ENCODE data around the gene DLG1.
A peak's percentile ranks its signal among the peaks of the same experiment; 100 is the strongest.

DLG1 gene

GRCh38 chr3:197312431-197312830, 14.0 kb upstream of the DLG1 start:
- no peak for DNase-seq

GRCh38 chr3:197311591-197311990, 13.2 kb upstream of the DLG1 start:
- no peak for DNase-seq

GRCh38 chr3:197309528-197310361, 11.3 kb upstream of the DLG1 start:
- peak; percentile 79 for DNase-seq

GRCh38 chr3:197308591-197308990, 10.2 kb upstream of the DLG1 start:
- DNase-seq: no peak

GRCh38 chr3:197306374-197307086, 8.1 kb upstream of the DLG1 start:
- no peak for DNase-seq

GRCh38 chr3:197305854-197306253, 7.4 kb upstream of the DLG1 start:
- DNase-seq: no peak

GRCh38 chr3:197303452-197303851, 5.0 kb upstream of the DLG1 start:
- DNase-seq: no peak

- peak; percentile 85 for DNase-seq
Observed at GRCh38 chr3:197302696-197303341, 4.4 kb upstream of the DLG1 start.

GRCh38 chr3:197302033-197302432, 3.6 kb upstream of the DLG1 start:
- DNase-seq: no peak

GRCh38 chr3:197300361-197300760, 1.9 kb upstream of the DLG1 start:
- no peak for DNase-seq

GRCh38 chr3:197298945-197299854, 788 bp upstream of the DLG1 start:
- no peak for DNase-seq

- peak; percentile 63 for DNase-seq
Observed at GRCh38 chr3:197297476-197298340, 704 bp downstream of the DLG1 start.

GRCh38 chr3:197297002-197297401, 1.4 kb downstream of the DLG1 start:
- no peak for DNase-seq

- DNase-seq: no peak
Observed at GRCh38 chr3:197296545-197296944, 1.9 kb downstream of the DLG1 start.

GRCh38 chr3:197295871-197296270, 2.5 kb downstream of the DLG1 start:
- no peak for DNase-seq

- no peak for DNase-seq
Observed at GRCh38 chr3:197293605-197294237, 4.7 kb downstream of the DLG1 start.

GRCh38 chr3:197292648-197293047, 5.8 kb downstream of the DLG1 start:
- no peak for DNase-seq

- DNase-seq: no peak
Observed at GRCh38 chr3:197292083-197292646, 6.2 kb downstream of the DLG1 start.

GRCh38 chr3:197289726-197290125, 8.7 kb downstream of the DLG1 start:
- no peak for DNase-seq

GRCh38 chr3:197286678-197287077, 11.7 kb downstream of the DLG1 start:
- no peak for DNase-seq

GRCh38 chr3:197285557-197285956, 12.9 kb downstream of the DLG1 start:
- no peak for DNase-seq
